SU-DHL-6 (cell line): ENCODE data around the gene PRSS38.

ENCODE experiments used
- CTCF ChIP-seq: fragments of 200-600 bp; sonication (generic); IDR thresholded peaks from one replicate; pipeline ENCODE4 v1.5.1; 2017; ENCODE audit warnings: antibody characterized with exemption, mild to moderate bottlenecking, low read length, moderate library complexity; ENCODE audit not compliant: insufficient read depth, poor library complexity, severe bottlenecking
- EZH2phosphoT487 ChIP-seq: fragments of 200-600 bp; sonication (generic), shearing (Covaris generic); conservative IDR thresholded peaks from 2 replicates; pipeline ENCODE4 v1.6.1; 2018; ENCODE audit warnings: mild to moderate bottlenecking, antibody characterized with exemption, low read length, moderate library complexity, mixed read lengths

GRCh38 chr1:227767401-227768124 lies 47.9 kb upstream of the PRSS38 start:
- no peak for TF ChIP-seq CTCF
- no peak for TF ChIP-seq EZH2phosphoT487
